Lower lobe of right lung (tissue), 2 donors: ENCODE data around the gene MNAT1. TPM values are rescaled to one million over a fixed set of nuclear protein-coding genes. Genes with fewer than 3 reads are reported as not detected.
"Not testable (repeated sequence)": the region's sequence is repeated elsewhere in the genome, so short reads cannot be mapped to it uniquely, and the experiment has no call there.

ENCODE experiments used
- ATAC-seq, 2 donors: fragments of 200-7000 bp; cut with Tn5 transposase; one replicate each; pipeline ENCODE4 v1.9.1; 2020 to 2022; ENCODE audit warnings: mild to moderate bottlenecking in 2 of 2, moderate library complexity in 2 of 2
- DNase-seq: peaks from one replicate; pipeline ENCODE4 v3.0.0-alpha.2; 2020
- H3K27ac ChIP-seq: fragments of 200-600 bp; one replicate; pipeline ENCODE4 v1.8.0; 2022
- H3K27me3 ChIP-seq: fragments of 200-600 bp; one replicate; pipeline ENCODE4 v1.8.0; 2022; ENCODE audit warnings: low read depth
- H3K36me3 ChIP-seq: fragments of 200-600 bp; one replicate; pipeline ENCODE4 v1.8.0; 2022; ENCODE audit warnings: mild to moderate bottlenecking
- H3K4me1 ChIP-seq: fragments of 200-600 bp; one replicate; pipeline ENCODE4 v1.8.0; 2022
- H3K4me3 ChIP-seq: fragments of 200-600 bp; one replicate; pipeline ENCODE4 v1.8.0; 2022; ENCODE audit warnings: mild to moderate bottlenecking
- H3K9me3 ChIP-seq: fragments of 200-600 bp; one replicate; pipeline ENCODE4 v1.8.0; 2022
- intact Hi-C: fragments of 100-400 bp; cut with DNase I; formaldehyde crosslinking; loops from one replicate; pipeline ENCODE4 v1.11.0; 2022
- total RNA-seq: library from RNA; stranded (reverse); fragmentation: NEBNext Ultra II Directional; extraction: Animal tissue kit (Norgen Biotek cat#: 25700); gene quantifications from one replicate; pipeline ENCODE4 v1.2.1, GENCODE V29; 2021
- TF ChIP-seq, protein P1 (sequence below): fragments of 200-600 bp; IDR thresholded peaks from one replicate; pipeline ENCODE4 v1.8.0; 2022; ENCODE audit warnings: antibody characterized with exemption, mild to moderate bottlenecking
- donor health status: DM: no; HTN: yes; CAD: no; lungs with severe emphysema.

MNAT1 gene
- total RNA-seq, 1 donor from 2014 or later: 21.5 TPM

DNA sequence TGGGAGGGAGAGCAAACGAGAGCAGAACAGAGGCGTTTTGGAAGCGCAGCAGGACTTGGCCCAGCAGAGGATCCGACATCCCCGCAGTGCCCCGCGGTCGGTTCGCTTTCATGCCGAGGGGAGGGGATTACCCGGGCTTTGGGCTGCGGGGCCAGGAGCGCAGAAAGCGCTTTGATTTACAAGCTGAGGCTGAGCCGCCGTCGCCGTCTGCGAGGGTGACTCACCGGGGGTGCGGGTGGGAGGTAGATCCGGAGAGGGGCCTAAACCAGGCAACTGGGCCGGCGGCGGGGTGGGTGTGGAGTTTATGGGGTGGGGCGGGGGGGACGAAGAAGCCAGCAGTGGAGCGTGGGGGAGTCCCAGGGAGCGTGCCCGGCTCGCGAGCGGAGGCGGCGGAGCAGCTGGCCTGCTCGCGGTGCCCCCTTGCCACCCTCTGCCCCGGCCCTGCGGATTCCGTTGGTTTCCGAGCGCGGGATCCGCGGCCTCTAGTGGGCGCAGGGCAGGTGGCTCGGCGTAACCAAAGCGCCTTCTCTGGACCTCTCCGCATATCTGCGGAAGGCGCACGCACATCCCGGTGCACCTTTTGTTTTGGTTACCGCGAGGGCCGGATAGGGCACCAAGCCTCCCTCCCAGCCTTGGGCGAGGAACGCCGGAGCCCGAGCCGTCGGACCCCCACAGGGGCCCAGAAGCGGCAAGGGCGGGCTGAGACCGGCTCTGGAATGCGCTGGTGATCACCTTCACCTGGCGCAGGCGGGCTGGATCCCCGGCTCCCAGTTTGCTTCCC is 13.0 kb upstream of the MNAT1 start:
- TF ChIP-seq, protein P1, sequence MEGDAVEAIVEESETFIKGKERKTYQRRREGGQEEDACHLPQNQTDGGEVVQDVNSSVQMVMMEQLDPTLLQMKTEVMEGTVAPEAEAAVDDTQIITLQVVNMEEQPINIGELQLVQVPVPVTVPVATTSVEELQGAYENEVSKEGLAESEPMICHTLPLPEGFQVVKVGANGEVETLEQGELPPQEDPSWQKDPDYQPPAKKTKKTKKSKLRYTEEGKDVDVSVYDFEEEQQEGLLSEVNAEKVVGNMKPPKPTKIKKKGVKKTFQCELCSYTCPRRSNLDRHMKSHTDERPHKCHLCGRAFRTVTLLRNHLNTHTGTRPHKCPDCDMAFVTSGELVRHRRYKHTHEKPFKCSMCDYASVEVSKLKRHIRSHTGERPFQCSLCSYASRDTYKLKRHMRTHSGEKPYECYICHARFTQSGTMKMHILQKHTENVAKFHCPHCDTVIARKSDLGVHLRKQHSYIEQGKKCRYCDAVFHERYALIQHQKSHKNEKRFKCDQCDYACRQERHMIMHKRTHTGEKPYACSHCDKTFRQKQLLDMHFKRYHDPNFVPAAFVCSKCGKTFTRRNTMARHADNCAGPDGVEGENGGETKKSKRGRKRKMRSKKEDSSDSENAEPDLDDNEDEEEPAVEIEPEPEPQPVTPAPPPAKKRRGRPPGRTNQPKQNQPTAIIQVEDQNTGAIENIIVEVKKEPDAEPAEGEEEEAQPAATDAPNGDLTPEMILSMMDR: peak; percentile 30
- Histone ChIP-seq H3K36me3 (no peaks in the 10 kb centered on the region), H3K27me3 (peaks cover 52% of the 10 kb centered on the region), H3K9me3 (no peaks in the 10 kb centered on the region), H3K27ac (no peak overlapping the region), H3K4me1 (peaks cover 22% of the 10 kb centered on the region), H3K4me3 (peak overlapping the region; percentile 75)
- intact Hi-C loops: no loop called here
- peak; percentile 56 for DNase-seq
- peak; percentile 69 to 70 for ATAC-seq

DNA sequence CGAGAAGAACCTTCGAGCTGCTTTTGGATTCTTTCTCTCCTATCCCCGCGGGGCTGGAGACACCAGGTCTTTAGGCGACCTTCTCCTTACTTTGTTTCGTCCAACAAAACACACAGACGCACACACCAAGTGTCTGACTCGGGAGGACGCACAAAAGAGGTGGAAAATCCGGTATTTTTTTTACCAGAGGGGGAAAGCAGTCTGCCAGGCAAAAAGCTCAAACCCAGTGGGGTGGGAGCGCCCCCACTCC is 12.5 kb upstream of the MNAT1 start:
- Histone ChIP-seq H3K27ac (no peak overlapping the region), H3K27me3 (peaks cover 57% of the 10 kb centered on the region), H3K4me1 (peaks cover 22% of the 10 kb centered on the region), H3K36me3 (no peaks in the 10 kb centered on the region), H3K9me3 (no peaks in the 10 kb centered on the region), H3K4me3 (peak overlapping the region; percentile 75)
- no peak for ATAC-seq
- TF ChIP-seq, protein P1: no peak
- no peak for DNase-seq
- intact Hi-C loops: no loop called here

DNA sequence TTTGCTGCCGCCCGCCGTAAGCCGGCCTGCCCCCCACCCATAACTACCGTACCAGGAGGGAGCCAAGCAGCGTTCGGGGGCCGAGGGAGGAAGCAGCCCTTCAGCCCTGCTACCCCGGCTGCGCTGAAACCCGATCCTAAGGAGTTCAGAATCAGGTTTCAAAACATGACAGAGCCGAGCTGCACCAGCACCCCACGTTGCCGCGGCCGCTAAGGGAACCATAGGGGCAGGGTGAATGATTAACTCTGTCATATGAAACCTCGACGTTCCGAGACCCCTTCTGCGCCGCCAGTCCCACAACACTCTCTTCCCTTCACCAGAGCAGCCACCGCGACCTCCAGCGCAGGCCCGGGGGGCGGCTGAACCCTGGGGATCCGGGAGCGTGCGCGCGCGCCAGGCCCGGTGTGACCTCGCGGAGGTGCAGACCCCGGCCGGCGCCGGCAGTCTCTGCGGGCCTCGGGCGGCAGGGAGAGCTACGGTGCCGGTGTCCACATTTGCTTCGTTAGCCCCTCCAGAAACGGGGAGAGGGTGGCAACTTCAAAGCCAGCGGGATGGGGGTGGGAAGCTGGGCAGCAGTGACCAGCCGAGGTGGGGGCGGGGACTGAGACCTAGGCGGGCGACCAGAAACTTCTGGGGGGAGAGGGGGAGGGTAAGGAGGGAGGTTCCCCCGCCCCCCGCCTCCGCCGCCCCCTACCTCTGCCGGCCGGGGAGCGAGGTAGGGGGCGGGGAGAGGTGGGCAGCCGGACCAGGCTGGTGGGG is 12.0 kb upstream of the MNAT1 start:
- Histone ChIP-seq H3K27me3 (peaks cover 61% of the 10 kb centered on the region), H3K9me3 (no peaks in the 10 kb centered on the region), H3K36me3 (no peaks in the 10 kb centered on the region), H3K27ac (no peak overlapping the region), H3K4me3 (peak overlapping the region; percentile 75), H3K4me1 (peaks cover 22% of the 10 kb centered on the region)
- ATAC-seq (peak; percentile 41 to 51), DNase-seq (peak; percentile 47)
- TF ChIP-seq, protein P1: no peak
- intact Hi-C loops: no loop called here

DNA sequence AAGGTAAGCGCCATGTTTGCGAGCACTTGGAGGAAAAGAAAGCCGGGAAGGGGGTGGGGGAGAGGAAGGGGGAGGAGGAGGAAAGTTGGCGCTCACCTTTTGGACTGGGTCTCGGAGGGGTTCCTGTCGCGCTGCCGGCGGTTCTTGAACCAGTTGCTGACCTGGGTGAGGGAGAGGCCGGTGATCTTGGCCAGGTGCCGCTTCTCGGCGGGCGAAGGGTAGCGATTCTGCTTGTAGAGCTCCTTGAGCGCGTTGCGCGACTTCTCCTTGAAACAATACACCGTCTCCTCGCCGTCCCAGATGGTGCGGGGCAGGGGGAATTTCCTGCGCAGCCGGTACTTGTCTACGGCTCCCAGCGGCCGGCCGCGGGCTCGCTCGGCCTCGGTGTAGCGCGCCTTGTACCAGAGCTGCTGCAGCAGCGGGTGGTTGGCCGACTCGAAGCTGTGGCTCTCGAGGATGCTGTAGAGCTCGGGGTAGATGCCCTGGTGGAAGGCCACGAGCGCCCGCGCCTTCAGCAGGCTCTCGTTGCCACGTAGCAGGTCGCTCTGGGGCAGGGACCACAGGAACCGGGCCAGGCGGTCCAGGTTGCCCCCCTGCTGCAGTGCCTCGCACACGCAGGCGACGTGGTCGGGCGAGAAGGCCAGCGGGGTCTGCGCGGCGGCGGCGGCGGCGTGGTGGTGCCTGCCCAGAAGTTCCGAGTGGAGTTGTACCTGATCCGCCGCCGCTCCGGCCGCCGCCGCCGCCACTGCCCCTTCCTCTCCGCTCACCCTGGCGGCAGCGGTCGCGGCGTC is 11.2 kb upstream of the MNAT1 start:
- DNase-seq (peak; percentile 59), ATAC-seq (peak; percentile 66 to 71)
- no peaks in the 10 kb centered on the region for H3K9me3 ChIP-seq
- H3K36me3 ChIP-seq: no peaks in the 10 kb centered on the region
- peaks cover 22% of the 10 kb centered on the region for H3K4me1 ChIP-seq
- H3K27ac ChIP-seq: no peak overlapping the region
- TF ChIP-seq, protein P1: no peak
- intact Hi-C loops: no loop called here
- H3K4me3 ChIP-seq: peak overlapping the region; percentile 75
- H3K27me3 ChIP-seq: peaks cover 63% of the 10 kb centered on the region

DNA sequence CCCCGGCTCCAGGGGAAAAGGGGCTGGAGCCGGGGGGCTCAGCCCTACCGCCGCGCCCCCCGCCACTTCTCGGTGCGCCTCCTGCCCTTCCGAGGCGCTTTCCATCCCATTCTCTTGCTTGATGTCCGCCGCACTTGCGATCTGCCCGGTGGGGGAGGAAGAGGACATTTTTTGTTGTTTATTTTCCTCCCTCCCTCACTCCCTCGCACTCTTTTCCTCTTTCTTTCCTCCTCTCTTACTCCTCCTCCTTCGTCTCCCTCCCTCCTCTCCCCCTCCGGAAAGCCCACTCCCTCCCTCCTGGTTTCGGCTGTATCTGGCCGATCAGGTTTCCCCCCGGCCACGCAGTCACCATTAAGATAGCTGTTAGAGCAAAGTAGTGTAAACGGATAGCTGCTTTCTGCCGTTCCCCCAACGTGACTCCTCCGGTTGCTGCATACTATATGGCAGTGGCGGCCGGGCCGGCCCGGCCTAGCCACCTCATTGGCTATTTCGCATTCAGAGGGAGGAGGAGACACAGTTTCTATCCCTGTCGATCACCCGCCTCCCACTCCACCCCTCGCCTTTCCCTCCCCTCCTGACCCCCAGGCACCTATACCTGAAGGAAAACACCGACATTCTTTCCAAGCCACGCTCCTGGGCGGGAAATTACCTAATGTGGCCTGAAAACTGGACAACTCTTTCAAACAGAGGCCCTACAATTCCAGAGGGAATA is 10.5 kb upstream of the MNAT1 start, which contains the start of gene SIX4:
Gene SIX4 (minus strand): TSS at position 445 of the 712 bp plus-strand sequence. CDS start 277 bp downstream, at position 168.
- ATAC-seq: peak; percentile 84 to 86

DNA sequence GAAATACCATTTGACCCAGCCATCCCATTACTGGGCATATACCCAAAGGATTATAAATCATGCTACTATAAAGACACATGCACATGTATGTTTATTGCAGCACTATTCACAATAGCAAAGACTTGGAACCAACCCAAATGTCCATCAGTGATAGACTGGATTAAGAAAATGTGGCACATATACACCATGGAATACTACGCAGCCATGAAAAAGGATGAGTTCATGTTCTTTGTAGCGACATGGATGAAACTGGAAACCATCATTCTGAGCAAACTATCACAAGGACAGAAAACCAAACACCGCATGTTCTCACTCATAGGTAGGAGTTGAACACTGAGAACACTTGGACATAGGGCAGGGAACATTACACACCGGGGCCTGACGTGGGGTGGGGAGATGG is 3.3 kb upstream of the MNAT1 start:
- Histone ChIP-seq H3K27me3 (peaks cover 21% of the 10 kb centered on the region), H3K4me1 (peaks cover 12% of the 10 kb centered on the region)
- H3K9me3 ChIP-seq, ATAC-seq, H3K4me3 ChIP-seq, DNase-seq, H3K27ac ChIP-seq, H3K36me3 ChIP-seq, intact Hi-C loops: not testable (repeated sequence)

More for the DNA sequence above, 10.5 kb upstream of the MNAT1 start, which contains the start of gene SIX4:
- intact Hi-C loops: no loop called here
- H3K4me1 ChIP-seq: peaks cover 22% of the 10 kb centered on the region
- H3K27me3 ChIP-seq: peaks cover 71% of the 10 kb centered on the region
- peak within 1 kb of the TSS; percentile 75 for H3K4me3 ChIP-seq
- no peaks in the 10 kb centered on the region for H3K9me3 ChIP-seq
- H3K27ac ChIP-seq: no peak within 1 kb of the TSS
- TF ChIP-seq, protein P1: no peak
- DNase-seq: peak; percentile 71
- H3K36me3 ChIP-seq: no peaks in the 10 kb centered on the region
